Measurements from ENCODE around the gene ATXN7L1.

ATXN7L1 gene

GRCh38 chr7:105751054-105751453 lies 125.3 kb downstream of the ATXN7L1 start:
- Histone ChIP-seq H3K36me3 (no peaks in the 10 kb centered on the region), H3K27me3 (no peaks in the 10 kb centered on the region), H3K4me3 (ENCODE audit: low read depth in 1 of 2, low read length in 1 of 2) (no peak overlapping the region), H3K4me1 (ENCODE audit: control insufficient read depth in 1 of 2, insufficient read depth in 1 of 2, low read depth in 1 of 2, low read length in 1 of 2) (no peaks in the 10 kb centered on the region), H3K27ac (no peak overlapping the region), H3K9me3 (no peaks in the 10 kb centered on the region)
- no peak for TF ChIP-seq CTCF (IDR thresholded peaks at IDR 0.05)

GRCh38 chr7:105748701-105749100 lies 127.7 kb downstream of the ATXN7L1 start:
- no peaks in the 10 kb centered on the region for H3K9me3 ChIP-seq
- H3K4me1 ChIP-seq (ENCODE audit: control insufficient read depth in 1 of 2, insufficient read depth in 1 of 2, low read depth in 1 of 2, low read length in 1 of 2): no peaks in the 10 kb centered on the region
- H3K27me3 ChIP-seq: no peaks in the 10 kb centered on the region
- H3K27ac ChIP-seq: no peak overlapping the region
- no peak for TF ChIP-seq CTCF (IDR thresholded peaks at IDR 0.05)
- no peak overlapping the region for H3K4me3 ChIP-seq (ENCODE audit: low read depth in 1 of 2, low read length in 1 of 2)
- no peaks in the 10 kb centered on the region for H3K36me3 ChIP-seq

GRCh38 chr7:105745681-105746330 lies 130.6 kb downstream of the ATXN7L1 start:
- no peaks in the 10 kb centered on the region for H3K27me3 ChIP-seq
- no peak for TF ChIP-seq CTCF (IDR thresholded peaks at IDR 0.05)
- no peaks in the 10 kb centered on the region for H3K4me1 ChIP-seq (ENCODE audit: control insufficient read depth in 1 of 2, insufficient read depth in 1 of 2, low read depth in 1 of 2, low read length in 1 of 2)
- no peak overlapping the region for H3K27ac ChIP-seq
- H3K4me3 ChIP-seq (ENCODE audit: low read depth in 1 of 2, low read length in 1 of 2): no peak overlapping the region
- no peaks in the 10 kb centered on the region for H3K9me3 ChIP-seq
- H3K36me3 ChIP-seq: no peaks in the 10 kb centered on the region

GRCh38 chr7:105744258-105744657 lies 132.1 kb downstream of the ATXN7L1 start:
- no peaks in the 10 kb centered on the region for H3K9me3 ChIP-seq
- TF ChIP-seq CTCF (IDR thresholded peaks at IDR 0.05): no peak
- no peak overlapping the region for H3K27ac ChIP-seq
- H3K27me3 ChIP-seq: no peaks in the 10 kb centered on the region
- H3K4me1 ChIP-seq (ENCODE audit: control insufficient read depth in 1 of 2, insufficient read depth in 1 of 2, low read depth in 1 of 2, low read length in 1 of 2): no peaks in the 10 kb centered on the region
- no peaks in the 10 kb centered on the region for H3K36me3 ChIP-seq
- no peak overlapping the region for H3K4me3 ChIP-seq (ENCODE audit: low read depth in 1 of 2, low read length in 1 of 2)

- Histone ChIP-seq H3K4me3 (ENCODE audit: low read depth in 1 of 2, low read length in 1 of 2) (no peak overlapping the region), H3K27me3 (no peaks in the 10 kb centered on the region), H3K4me1 (ENCODE audit: control insufficient read depth in 1 of 2, insufficient read depth in 1 of 2, low read depth in 1 of 2, low read length in 1 of 2) (no peaks in the 10 kb centered on the region), H3K27ac (no peak overlapping the region), H3K36me3 (no peaks in the 10 kb centered on the region), H3K9me3 (no peaks in the 10 kb centered on the region)
- no peak for TF ChIP-seq CTCF (IDR thresholded peaks at IDR 0.05)
Observed at GRCh38 chr7:105743351-105744090, 132.9 kb downstream of the ATXN7L1 start.
